Liver (tissue), 9 donors: ENCODE measurements around the gene ARHGEF4. TPM values are rescaled to one million over a fixed set of nuclear protein-coding genes. Genes with fewer than 3 reads are reported as not detected.
A peak's percentile ranks its signal among the peaks of the same experiment; 100 is the strongest.

Experiments
- DNase-seq: peaks from one replicate; pipeline ENCODE4 v3.0.0-alpha.2; 2017; ENCODE audit warnings: low spot score
- H3K27ac ChIP-seq, 2 donors: one replicate each; pipeline ENCODE4 v1.7.0; 2013; ENCODE audit warnings: inconsistent platforms in 2 of 2, low read length in 2 of 2, control low read depth in 1 of 2, low read depth in 1 of 2, mild to moderate bottlenecking in 1 of 2
- H3K27me3 ChIP-seq, 4 donors: one replicate each; pipeline versions ENCODE4 v1.6.1 to v1.7.0; 2013; ENCODE audit warnings: low read length in 3 of 4, inconsistent platforms in 1 of 4, mild to moderate bottlenecking in 1 of 4, moderate library complexity in 1 of 4; ENCODE audit not compliant: control insufficient read depth in 4 of 4, insufficient read depth in 4 of 4
- H3K36me3 ChIP-seq, 4 donors: one replicate each; pipeline versions ENCODE4 v1.6.1 to v1.7.0; 2013; ENCODE audit warnings: low read length in 3 of 4, mild to moderate bottlenecking in 3 of 4, low read depth in 1 of 4, moderate library complexity in 1 of 4; ENCODE audit not compliant: control insufficient read depth in 4 of 4, insufficient read depth in 3 of 4
- H3K4me1 ChIP-seq, 4 donors: one replicate each; pipeline versions ENCODE4 v1.6.1 to v1.7.0; 2013; ENCODE audit warnings: low read length in 3 of 4, mild to moderate bottlenecking in 3 of 4, moderate library complexity in 1 of 4; ENCODE audit not compliant: control insufficient read depth in 4 of 4, insufficient read depth in 4 of 4
- H3K4me3 ChIP-seq, 3 donors: one replicate each; pipeline versions ENCODE4 v1.6.1 to v1.7.0; 2013; ENCODE audit warnings: low read length in 3 of 3, control low read depth in 1 of 3, low read depth in 1 of 3, mild to moderate bottlenecking in 1 of 3
- H3K9ac ChIP-seq, 2 donors: one replicate each; pipeline ENCODE4 v1.7.0; 2013; ENCODE audit warnings: low read length in 2 of 2, mild to moderate bottlenecking in 2 of 2, moderate library complexity in 2 of 2, control low read depth in 1 of 2, low read depth in 1 of 2
- H3K9me3 ChIP-seq, 4 donors: one replicate each; pipeline versions ENCODE4 v1.6.1 to v1.7.0; 2013; ENCODE audit warnings: low read length in 3 of 4; ENCODE audit not compliant: control insufficient read depth in 4 of 4
- ATF3 ChIP-seq: IDR thresholded peaks from 2 replicates; pipeline ENCODE4 v1.6.1; 2016; ENCODE audit warnings: antibody characterized with exemption
- CTCF ChIP-seq: fragments of 150-350 bp; IDR thresholded peaks from 2 replicates; pipeline ENCODE4 v1.5.1; 2017; ENCODE audit warnings: improper control_type of control experiment, low read depth, low read length; ENCODE audit not compliant: missing input control
- EGR1 ChIP-seq, 2 donors: IDR thresholded peaks; 2 replicates each; pipeline ENCODE4 v1.6.1; 2016 to 2018; ENCODE audit warnings: antibody characterized with exemption in 2 of 2, low read depth in 2 of 2
- FOXA1 ChIP-seq: IDR thresholded peaks from 2 replicates; pipeline ENCODE4 v1.6.1; 2016; ENCODE audit warnings: antibody characterized with exemption
- FOXA2 ChIP-seq: IDR thresholded peaks from 2 replicates; pipeline ENCODE4 v1.6.1; 2016; ENCODE audit warnings: antibody characterized with exemption
- GABPA ChIP-seq, 2 donors: IDR thresholded peaks in 1 of 2; conservative IDR thresholded peaks in 1 of 2; 2 replicates each; pipeline ENCODE4 v1.6.1; 2016; ENCODE audit warnings: antibody characterized with exemption in 2 of 2, mild to moderate bottlenecking in 1 of 2, moderate library complexity in 1 of 2
- HNF4A ChIP-seq, 2 donors: conservative IDR thresholded peaks; 2 replicates each; pipeline ENCODE4 v1.6.1; 2016; ENCODE audit warnings: antibody characterized with exemption in 2 of 2, mild to moderate bottlenecking in 2 of 2
- HNF4G ChIP-seq: IDR thresholded peaks from 2 replicates; pipeline ENCODE4 v1.6.1; 2016; ENCODE audit warnings: antibody characterized with exemption
- JUND ChIP-seq, 2 donors: IDR thresholded peaks; 2 replicates each; pipeline ENCODE4 v1.6.1; 2016; ENCODE audit warnings: antibody characterized with exemption in 2 of 2
- MAX ChIP-seq: IDR thresholded peaks from 2 replicates; pipeline ENCODE4 v1.6.1; 2016; ENCODE audit warnings: antibody characterized with exemption
- NR2F2 ChIP-seq: IDR thresholded peaks from 2 replicates; pipeline ENCODE4 v1.6.1; 2016; ENCODE audit warnings: antibody characterized with exemption
- RAD21 ChIP-seq, 2 donors: IDR thresholded peaks; 2 replicates each; pipeline ENCODE4 v1.6.1; 2016; ENCODE audit warnings: antibody characterized with exemption in 2 of 2, mild to moderate bottlenecking in 2 of 2
- REST ChIP-seq: IDR thresholded peaks from 2 replicates; pipeline ENCODE4 v1.6.1; 2016; ENCODE audit warnings: antibody characterized with exemption, mild to moderate bottlenecking
- RXRA ChIP-seq, 2 donors: IDR thresholded peaks; 2 replicates each; pipeline ENCODE4 v1.6.1; 2017 to 2018; ENCODE audit warnings: antibody characterized with exemption in 2 of 2, mild to moderate bottlenecking in 1 of 2
- SP1 ChIP-seq: IDR thresholded peaks from 2 replicates; pipeline ENCODE4 v1.6.1; 2018; ENCODE audit warnings: antibody characterized with exemption, mild to moderate bottlenecking
- TAF1 ChIP-seq: conservative IDR thresholded peaks from 2 replicates; pipeline ENCODE4 v1.6.1; 2016; ENCODE audit warnings: antibody characterized with exemption, mild to moderate bottlenecking
- YY1 ChIP-seq: IDR thresholded peaks from 2 replicates; pipeline ENCODE4 v1.6.1; 2016; ENCODE audit warnings: antibody characterized with exemption, mild to moderate bottlenecking
- ZBTB33 ChIP-seq: IDR thresholded peaks from 2 replicates; pipeline ENCODE4 v1.6.1; 2016; ENCODE audit warnings: antibody characterized with exemption
- WGBS: extraction: QIAGEN DNeasy Blood & Tissue Kit; methylation state at CpG from one replicate; pipeline ENCODE4 v1.1.7; 2013; 5-methylcytosine and 5-hydroxymethylcytosine counted together
- polyA plus RNA-seq, 2 donors: library from polyadenylated mRNA; stranded (reverse) in 1 of 2; unstranded in 1 of 2; fragments of 200-250 nt in 1 of 2; fragments of >200 nt in 1 of 2; fragmentation: Nextera tagmentation in 1 of 2; extraction: Ambion mirVana in 1 of 2; gene quantifications; one replicate each; pipeline versions ENCODE4 v1.2.1 to v1.2.3, GENCODE V29; 2013 to 2015
- total RNA-seq, 2 donors: library from RNA; depleted of rRNA; stranded (reverse); fragments of >200 nt; gene quantifications; one replicate each; pipeline ENCODE4 v1.2.3, GENCODE V29; 2014
- donor health status: healthy.
- donor health status: healthy.
- donor health status: healthy.
- donor health status: healthy.
- donor health status: healthy.

Gene ARHGEF4
- total and polyA plus RNA-seq, 4 donors, result 0.08 TPM; not detected in 2

- TF ChIP-seq CTCF, result peak; percentile 86
- no peak for TF ChIP-seq HNF4A (conservative IDR thresholded peaks at IDR 0.05)
- no peak for TF ChIP-seq MAX
- peak; percentile 71 to 82 for TF ChIP-seq RAD21 (IDR thresholded peaks at IDR 0.05)
- Histone ChIP-seq H3K4me1 (no peaks in the 10 kb centered on the region), H3K4me3 (no peak overlapping the region), H3K27ac (no peak overlapping the region), H3K9ac (no peak overlapping the region), H3K9me3 (no peaks in the 10 kb centered on the region), H3K36me3 (no peaks in the 10 kb centered on the region), H3K27me3 (peaks cover 0 to 8% (median 3%) of the 10 kb centered on the region in 4 donors)
- WGBS, result 40% methylated on average over 7 of the region's 7 CpGs
- DNase-seq, result peak; percentile 75
Observed at GRCh38 chr2:130920415-130921163, 83.9 kb downstream of the ARHGEF4 start.

- no peak for DNase-seq
- TF ChIP-seq JUND (IDR thresholded peaks at IDR 0.05) (no peak), TAF1 (no peak), CTCF (no peak), YY1 (no peak), FOXA1 (no peak), RAD21 (IDR thresholded peaks at IDR 0.05) (no peak), ATF3 (no peak), FOXA2 (no peak), REST (no peak), MAX (no peak), HNF4A (conservative IDR thresholded peaks at IDR 0.05) (no peak), EGR1 (IDR thresholded peaks at IDR 0.05; ENCODE audit: low read depth in 2 of 2) (no peak), ZBTB33 (no peak), SP1 (no peak), RXRA (IDR thresholded peaks at IDR 0.05) (no peak), HNF4G (no peak), GABPA (IDR thresholded peaks at IDR 0.05 in 1 of 2, conservative IDR thresholded peaks at IDR 0.05 in 1 of 2) (no peak), NR2F2 (no peak)
- H3K4me1 ChIP-seq, result no peaks in the 10 kb centered on the region
- peaks cover 0 to 4% (median 2%) of the 10 kb centered on the region in 4 donors for H3K27me3 ChIP-seq
- H3K27ac ChIP-seq, result no peak overlapping the region
- H3K9me3 ChIP-seq, result no peaks in the 10 kb centered on the region
- no peak overlapping the region for H3K4me3 ChIP-seq
- H3K36me3 ChIP-seq, result no peaks in the 10 kb centered on the region
- no peak overlapping the region for H3K9ac ChIP-seq
- 87% methylated on average over 8 of the region's 8 CpGs for WGBS
Observed at GRCh38 chr2:130921164-130921476, 84.4 kb downstream of the ARHGEF4 start.
